ENCODE measurements around the gene COLEC11.
A peak's percentile ranks its signal among the peaks of the same experiment; 100 is the strongest.
"Not testable (repeated sequence)": the region's sequence is repeated elsewhere in the genome, so short reads cannot be mapped to it uniquely, and the experiment has no call there.

Gene COLEC11

GRCh38 chr2:3659447-3660432, 64.8 kb downstream of the COLEC11 start:
- Histone ChIP-seq H3K27me3 (ENCODE audit: insufficient read depth, low read length) (no peaks in the 10 kb centered on the region), H3K4me3 (ENCODE audit: low read length) (no peak overlapping the region), H3K27ac (ENCODE audit: low read depth, low read length) (no peak overlapping the region), H3K9ac (ENCODE audit: low read depth, low read length) (no peak overlapping the region), H3K9me3 (ENCODE audit: insufficient read depth, low read depth, low read length) (no peaks in the 10 kb centered on the region), H3K4me1 (ENCODE audit: insufficient read depth, low read length) (peaks cover 9% of the 10 kb centered on the region), H3K36me3 (ENCODE audit: insufficient read depth, low read length) (no peaks in the 10 kb centered on the region)
- 88% methylated on average over 25 of the region's 26 CpGs for WGBS

GRCh38 chr2:3660640-3661039, 65.7 kb downstream of the COLEC11 start:
- H3K4me1 ChIP-seq (ENCODE audit: insufficient read depth, low read length); H3K27ac ChIP-seq (ENCODE audit: low read depth, low read length); H3K9me3 ChIP-seq (ENCODE audit: insufficient read depth, low read depth, low read length); H3K9ac ChIP-seq (ENCODE audit: low read depth, low read length); H3K27me3 ChIP-seq (ENCODE audit: insufficient read depth, low read length); H3K36me3 ChIP-seq (ENCODE audit: insufficient read depth, low read length); H3K4me3 ChIP-seq (ENCODE audit: low read length): not testable (repeated sequence)
- whole genome bisulfite sequencing, result 92% methylated on average over 7 of the region's 7 CpGs

- Histone ChIP-seq H3K9ac (ENCODE audit: low read depth, low read length) (no peak overlapping the region), H3K27ac (ENCODE audit: low read depth, low read length) (no peak overlapping the region), H3K4me3 (ENCODE audit: low read length) (no peak overlapping the region), H3K9me3 (ENCODE audit: insufficient read depth, low read depth, low read length) (no peaks in the 10 kb centered on the region), H3K4me1 (ENCODE audit: insufficient read depth, low read length) (peaks cover 9% of the 10 kb centered on the region), H3K36me3 (ENCODE audit: insufficient read depth, low read length) (no peaks in the 10 kb centered on the region), H3K27me3 (ENCODE audit: insufficient read depth, low read length) (no peaks in the 10 kb centered on the region)
- WGBS, result 94% methylated on average over 3 of the region's 3 CpGs
These were observed 66.3 kb downstream of the COLEC11 start for GRCh38 chr2:3661149-3661660.

GRCh38 chr2:3662239-3662638, 67.3 kb downstream of the COLEC11 start:
- Histone ChIP-seq H3K4me1 (ENCODE audit: insufficient read depth, low read length) (peaks cover 8% of the 10 kb centered on the region; the same call in 1 of the 2 replicates), H3K4me3 (ENCODE audit: low read length) (no peak overlapping the region), H3K36me3 (ENCODE audit: insufficient read depth, low read length) (no peaks in the 10 kb centered on the region), H3K27me3 (ENCODE audit: insufficient read depth, low read length) (no peaks in the 10 kb centered on the region), H3K9me3 (ENCODE audit: insufficient read depth, low read depth, low read length) (no peaks in the 10 kb centered on the region), H3K27ac (ENCODE audit: low read depth, low read length) (no peak overlapping the region), H3K9ac (ENCODE audit: low read depth, low read length) (peak overlapping the region; percentile 30; the same call in 1 of the 2 replicates)
- 75% methylated on average over 6 of the region's 6 CpGs for WGBS

- Histone ChIP-seq H3K27me3 (ENCODE audit: insufficient read depth, low read length) (no peaks in the 10 kb centered on the region), H3K27ac (ENCODE audit: low read depth, low read length) (no peak overlapping the region), H3K4me3 (ENCODE audit: low read length) (no peak overlapping the region), H3K9ac (ENCODE audit: low read depth, low read length) (no peak overlapping the region), H3K4me1 (ENCODE audit: insufficient read depth, low read length) (peaks cover 3% of the 10 kb centered on the region; the same call in 1 of the 2 replicates), H3K9me3 (ENCODE audit: insufficient read depth, low read depth, low read length) (no peaks in the 10 kb centered on the region), H3K36me3 (ENCODE audit: insufficient read depth, low read length) (no peaks in the 10 kb centered on the region)
- WGBS, result 79% methylated on average over 2 of the region's 3 CpGs
These were observed 69.2 kb downstream of the COLEC11 start for GRCh38 chr2:3664118-3664517.

GRCh38 chr2:3664925-3665324, 70.0 kb downstream of the COLEC11 start:
- 92% methylated on average over 7 of the region's 8 CpGs for WGBS
- no peaks in the 10 kb centered on the region for H3K36me3 ChIP-seq (ENCODE audit: insufficient read depth, low read length)
- no peaks in the 10 kb centered on the region for H3K27me3 ChIP-seq (ENCODE audit: insufficient read depth, low read length)
- no peaks in the 10 kb centered on the region for H3K4me1 ChIP-seq (ENCODE audit: insufficient read depth, low read length)
- no peak overlapping the region for H3K4me3 ChIP-seq (ENCODE audit: low read length)
- H3K9me3 ChIP-seq (ENCODE audit: insufficient read depth, low read depth, low read length), result no peaks in the 10 kb centered on the region
- no peak overlapping the region for H3K27ac ChIP-seq (ENCODE audit: low read depth, low read length)
- no peak overlapping the region for H3K9ac ChIP-seq (ENCODE audit: low read depth, low read length)

GRCh38 chr2:3665886-3666612, 71.1 kb downstream of the COLEC11 start:
- Histone ChIP-seq H3K9me3 (ENCODE audit: insufficient read depth, low read depth, low read length) (no peaks in the 10 kb centered on the region), H3K27ac (ENCODE audit: low read depth, low read length) (no peak overlapping the region)

GRCh38 chr2:3666613-3666975, 71.7 kb downstream of the COLEC11 start:
- no peaks in the 10 kb centered on the region for H3K4me1 ChIP-seq (ENCODE audit: insufficient read depth, low read length)
- 95% methylated on average over 18 of the region's 18 CpGs for WGBS
- no peaks in the 10 kb centered on the region for H3K27me3 ChIP-seq (ENCODE audit: insufficient read depth, low read length)
- H3K9me3 ChIP-seq (ENCODE audit: insufficient read depth, low read depth, low read length), result no peaks in the 10 kb centered on the region
- H3K36me3 ChIP-seq (ENCODE audit: insufficient read depth, low read length), result no peaks in the 10 kb centered on the region
- H3K27ac ChIP-seq (ENCODE audit: low read depth, low read length), result no peak overlapping the region
- H3K4me3 ChIP-seq (ENCODE audit: low read length), result no peak overlapping the region
- H3K9ac ChIP-seq (ENCODE audit: low read depth, low read length), result no peak overlapping the region

More at GRCh38 chr2:3665886-3666612, 71.1 kb downstream of the COLEC11 start:
- Histone ChIP-seq H3K4me3 (ENCODE audit: low read length) (no peak overlapping the region), H3K4me1 (ENCODE audit: insufficient read depth, low read length) (no peaks in the 10 kb centered on the region), H3K9ac (ENCODE audit: low read depth, low read length) (no peak overlapping the region), H3K27me3 (ENCODE audit: insufficient read depth, low read length) (no peaks in the 10 kb centered on the region), H3K36me3 (ENCODE audit: insufficient read depth, low read length) (no peaks in the 10 kb centered on the region)
- WGBS, result 91% methylated on average over 16 of the region's 16 CpGs

- no peaks in the 10 kb centered on the region for H3K9me3 ChIP-seq (ENCODE audit: insufficient read depth, low read depth, low read length)
- WGBS, result 92% methylated on average over 23 of the region's 23 CpGs
- H3K27me3 ChIP-seq (ENCODE audit: insufficient read depth, low read length), result no peaks in the 10 kb centered on the region
- H3K27ac ChIP-seq (ENCODE audit: low read depth, low read length), result no peak overlapping the region
- no peaks in the 10 kb centered on the region for H3K4me1 ChIP-seq (ENCODE audit: insufficient read depth, low read length)
- no peak overlapping the region for H3K9ac ChIP-seq (ENCODE audit: low read depth, low read length)
- H3K4me3 ChIP-seq (ENCODE audit: low read length), result no peak overlapping the region
- no peaks in the 10 kb centered on the region for H3K36me3 ChIP-seq (ENCODE audit: insufficient read depth, low read length)
These were observed 72.3 kb downstream of the COLEC11 start for GRCh38 chr2:3667151-3667631.

GRCh38 chr2:3669656-3670055, 74.7 kb downstream of the COLEC11 start:
- Histone ChIP-seq H3K27ac (ENCODE audit: low read depth, low read length) (no peak overlapping the region), H3K4me3 (ENCODE audit: low read length) (no peak overlapping the region), H3K4me1 (ENCODE audit: insufficient read depth, low read length) (no peaks in the 10 kb centered on the region), H3K9me3 (ENCODE audit: insufficient read depth, low read depth, low read length) (no peaks in the 10 kb centered on the region), H3K27me3 (ENCODE audit: insufficient read depth, low read length) (no peaks in the 10 kb centered on the region), H3K9ac (ENCODE audit: low read depth, low read length) (no peak overlapping the region), H3K36me3 (ENCODE audit: insufficient read depth, low read length) (no peaks in the 10 kb centered on the region)
- 88% methylated on average over 8 of the region's 8 CpGs for WGBS

- Histone ChIP-seq H3K9ac (ENCODE audit: low read depth, low read length) (no peak overlapping the region), H3K27ac (ENCODE audit: low read depth, low read length) (no peak overlapping the region), H3K4me3 (ENCODE audit: low read length) (no peak overlapping the region), H3K9me3 (ENCODE audit: insufficient read depth, low read depth, low read length) (no peaks in the 10 kb centered on the region), H3K36me3 (ENCODE audit: insufficient read depth, low read length) (no peaks in the 10 kb centered on the region), H3K27me3 (ENCODE audit: insufficient read depth, low read length) (no peaks in the 10 kb centered on the region), H3K4me1 (ENCODE audit: insufficient read depth, low read length) (no peaks in the 10 kb centered on the region)
- 97% methylated on average over 14 of the region's 15 CpGs for WGBS
These were observed 75.5 kb downstream of the COLEC11 start for GRCh38 chr2:3670376-3670775.

Data from HUES64 (cell line).